GM23338 (cell line): ENCODE data around the gene PRM3.

Experiments used
- CREB1 ChIP-seq: fragments of 250-450 bp; sonication (Bioruptor Pico); IDR thresholded peaks from 2 replicates; pipeline ENCODE4 v1.5.0; 2020; ENCODE audit warnings: low read depth, mild to moderate bottlenecking, moderate library complexity
- EZH2 ChIP-seq: fragments of 200-600 bp; sonication (generic); IDR thresholded peaks from one replicate; pipeline ENCODE4 v1.8.0; 2017; ENCODE audit warnings: antibody characterized with exemption, mild to moderate bottlenecking, low read depth; ENCODE audit not compliant: unreplicated experiment
- EZH2phosphoT487 ChIP-seq: fragments of 200-600 bp; sonication (generic); IDR thresholded peaks from one replicate; pipeline ENCODE4 v1.8.1; 2018; ENCODE audit warnings: antibody characterized with exemption; ENCODE audit not compliant: unreplicated experiment
- JUNB ChIP-seq: IDR thresholded peaks from one replicate; pipeline ENCODE4 v1.6.1; 2016; ENCODE audit warnings: antibody characterized with exemption; ENCODE audit not compliant: unreplicated experiment
- POLR2AphosphoS5 ChIP-seq: IDR thresholded peaks from 2 replicates; pipeline ENCODE4 v1.6.1; 2016; ENCODE audit warnings: antibody characterized with exemption, low read depth
- STAT1 ChIP-seq: IDR thresholded peaks from one replicate; pipeline ENCODE4 v1.6.1; 2016; ENCODE audit warnings: antibody characterized with exemption; ENCODE audit not compliant: unreplicated experiment
- ZNF114 ChIP-seq: fragments of 250-450 bp; sonication (Bioruptor Pico); IDR thresholded peaks from 2 replicates; pipeline ENCODE4 v1.5.0; 2020; ENCODE audit warnings: mild to moderate bottlenecking, moderate library complexity
- ZNF331 ChIP-seq: fragments of 250-450 bp; sonication (Bioruptor Pico); IDR thresholded peaks from 2 replicates; pipeline ENCODE4 v1.5.0; 2020; ENCODE audit warnings: low read depth, mild to moderate bottlenecking, moderate library complexity
- TF ChIP-seq, protein P1 (sequence below), 2 experiments: fragments of 200-600 bp in 1 of 2; sonication (generic) in 1 of 2; conservative IDR thresholded peaks; 2 replicates each; pipeline versions ENCODE4 v1.5.1 to v1.6.1; 2016 to 2017; ENCODE audit warnings: antibody characterized with exemption in 2 of 2, low read depth in 2 of 2, mild to moderate bottlenecking in 2 of 2, moderate library complexity in 1 of 2
- TF ChIP-seq, protein P2 (sequence below): IDR thresholded peaks from one replicate; pipeline ENCODE4 v1.6.1; 2018; ENCODE audit warnings: antibody characterized with exemption; ENCODE audit not compliant: unreplicated experiment
- TF ChIP-seq, protein P3 (sequence below): IDR thresholded peaks from 2 replicates; pipeline ENCODE4 v1.6.1; 2016; ENCODE audit warnings: antibody characterized with exemption
- TF ChIP-seq, protein P4 (sequence below): fragments of 250-450 bp; sonication (Bioruptor Pico); IDR thresholded peaks from 2 replicates; pipeline ENCODE4 v1.5.0; 2020; ENCODE audit warnings: mild to moderate bottlenecking, moderate library complexity

DNA sequence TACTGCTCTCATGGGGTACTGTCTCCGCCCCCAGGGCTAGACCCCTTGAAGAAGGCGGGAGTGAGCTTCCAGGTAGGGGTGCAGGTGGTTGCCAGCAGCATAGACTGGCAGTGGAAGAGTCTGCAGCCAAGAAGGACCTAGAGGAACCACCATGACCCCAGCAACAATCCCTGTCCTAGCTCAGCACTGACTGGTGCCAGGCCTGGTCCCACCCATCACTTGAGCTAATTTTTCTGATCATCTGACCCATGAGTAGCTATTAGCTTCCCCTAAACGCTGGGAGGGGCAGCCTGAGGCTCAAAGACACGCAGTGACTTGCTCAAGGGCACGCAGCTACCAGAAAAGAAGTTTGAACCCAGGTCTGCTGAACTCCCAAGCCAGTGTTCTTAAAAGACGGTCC lies 945 bp downstream of the PRM3 start:
- TF ChIP-seq, protein P1, sequence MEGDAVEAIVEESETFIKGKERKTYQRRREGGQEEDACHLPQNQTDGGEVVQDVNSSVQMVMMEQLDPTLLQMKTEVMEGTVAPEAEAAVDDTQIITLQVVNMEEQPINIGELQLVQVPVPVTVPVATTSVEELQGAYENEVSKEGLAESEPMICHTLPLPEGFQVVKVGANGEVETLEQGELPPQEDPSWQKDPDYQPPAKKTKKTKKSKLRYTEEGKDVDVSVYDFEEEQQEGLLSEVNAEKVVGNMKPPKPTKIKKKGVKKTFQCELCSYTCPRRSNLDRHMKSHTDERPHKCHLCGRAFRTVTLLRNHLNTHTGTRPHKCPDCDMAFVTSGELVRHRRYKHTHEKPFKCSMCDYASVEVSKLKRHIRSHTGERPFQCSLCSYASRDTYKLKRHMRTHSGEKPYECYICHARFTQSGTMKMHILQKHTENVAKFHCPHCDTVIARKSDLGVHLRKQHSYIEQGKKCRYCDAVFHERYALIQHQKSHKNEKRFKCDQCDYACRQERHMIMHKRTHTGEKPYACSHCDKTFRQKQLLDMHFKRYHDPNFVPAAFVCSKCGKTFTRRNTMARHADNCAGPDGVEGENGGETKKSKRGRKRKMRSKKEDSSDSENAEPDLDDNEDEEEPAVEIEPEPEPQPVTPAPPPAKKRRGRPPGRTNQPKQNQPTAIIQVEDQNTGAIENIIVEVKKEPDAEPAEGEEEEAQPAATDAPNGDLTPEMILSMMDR (conservative IDR thresholded peaks at IDR 0.05; ENCODE audit: low read depth in 2 of 2): no peak
- no peak for TF ChIP-seq ZNF114
- TF ChIP-seq EZH2: no peak
- no peak for TF ChIP-seq STAT1
- TF ChIP-seq JUNB: no peak
- TF ChIP-seq CREB1: no peak
- no peak for TF ChIP-seq POLR2AphosphoS5
- TF ChIP-seq EZH2phosphoT487: no peak
- TF ChIP-seq, protein P2, sequence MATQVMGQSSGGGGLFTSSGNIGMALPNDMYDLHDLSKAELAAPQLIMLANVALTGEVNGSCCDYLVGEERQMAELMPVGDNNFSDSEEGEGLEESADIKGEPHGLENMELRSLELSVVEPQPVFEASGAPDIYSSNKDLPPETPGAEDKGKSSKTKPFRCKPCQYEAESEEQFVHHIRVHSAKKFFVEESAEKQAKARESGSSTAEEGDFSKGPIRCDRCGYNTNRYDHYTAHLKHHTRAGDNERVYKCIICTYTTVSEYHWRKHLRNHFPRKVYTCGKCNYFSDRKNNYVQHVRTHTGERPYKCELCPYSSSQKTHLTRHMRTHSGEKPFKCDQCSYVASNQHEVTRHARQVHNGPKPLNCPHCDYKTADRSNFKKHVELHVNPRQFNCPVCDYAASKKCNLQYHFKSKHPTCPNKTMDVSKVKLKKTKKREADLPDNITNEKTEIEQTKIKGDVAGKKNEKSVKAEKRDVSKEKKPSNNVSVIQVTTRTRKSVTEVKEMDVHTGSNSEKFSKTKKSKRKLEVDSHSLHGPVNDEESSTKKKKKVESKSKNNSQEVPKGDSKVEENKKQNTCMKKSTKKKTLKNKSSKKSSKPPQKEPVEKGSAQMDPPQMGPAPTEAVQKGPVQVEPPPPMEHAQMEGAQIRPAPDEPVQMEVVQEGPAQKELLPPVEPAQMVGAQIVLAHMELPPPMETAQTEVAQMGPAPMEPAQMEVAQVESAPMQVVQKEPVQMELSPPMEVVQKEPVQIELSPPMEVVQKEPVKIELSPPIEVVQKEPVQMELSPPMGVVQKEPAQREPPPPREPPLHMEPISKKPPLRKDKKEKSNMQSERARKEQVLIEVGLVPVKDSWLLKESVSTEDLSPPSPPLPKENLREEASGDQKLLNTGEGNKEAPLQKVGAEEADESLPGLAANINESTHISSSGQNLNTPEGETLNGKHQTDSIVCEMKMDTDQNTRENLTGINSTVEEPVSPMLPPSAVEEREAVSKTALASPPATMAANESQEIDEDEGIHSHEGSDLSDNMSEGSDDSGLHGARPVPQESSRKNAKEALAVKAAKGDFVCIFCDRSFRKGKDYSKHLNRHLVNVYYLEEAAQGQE: no peak
- TF ChIP-seq, protein P3, sequence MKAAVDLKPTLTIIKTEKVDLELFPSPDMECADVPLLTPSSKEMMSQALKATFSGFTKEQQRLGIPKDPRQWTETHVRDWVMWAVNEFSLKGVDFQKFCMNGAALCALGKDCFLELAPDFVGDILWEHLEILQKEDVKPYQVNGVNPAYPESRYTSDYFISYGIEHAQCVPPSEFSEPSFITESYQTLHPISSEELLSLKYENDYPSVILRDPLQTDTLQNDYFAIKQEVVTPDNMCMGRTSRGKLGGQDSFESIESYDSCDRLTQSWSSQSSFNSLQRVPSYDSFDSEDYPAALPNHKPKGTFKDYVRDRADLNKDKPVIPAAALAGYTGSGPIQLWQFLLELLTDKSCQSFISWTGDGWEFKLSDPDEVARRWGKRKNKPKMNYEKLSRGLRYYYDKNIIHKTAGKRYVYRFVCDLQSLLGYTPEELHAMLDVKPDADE: no peak
- no peak for TF ChIP-seq ZNF331 (CRISPR knock-in tag)
- TF ChIP-seq, protein P4, sequence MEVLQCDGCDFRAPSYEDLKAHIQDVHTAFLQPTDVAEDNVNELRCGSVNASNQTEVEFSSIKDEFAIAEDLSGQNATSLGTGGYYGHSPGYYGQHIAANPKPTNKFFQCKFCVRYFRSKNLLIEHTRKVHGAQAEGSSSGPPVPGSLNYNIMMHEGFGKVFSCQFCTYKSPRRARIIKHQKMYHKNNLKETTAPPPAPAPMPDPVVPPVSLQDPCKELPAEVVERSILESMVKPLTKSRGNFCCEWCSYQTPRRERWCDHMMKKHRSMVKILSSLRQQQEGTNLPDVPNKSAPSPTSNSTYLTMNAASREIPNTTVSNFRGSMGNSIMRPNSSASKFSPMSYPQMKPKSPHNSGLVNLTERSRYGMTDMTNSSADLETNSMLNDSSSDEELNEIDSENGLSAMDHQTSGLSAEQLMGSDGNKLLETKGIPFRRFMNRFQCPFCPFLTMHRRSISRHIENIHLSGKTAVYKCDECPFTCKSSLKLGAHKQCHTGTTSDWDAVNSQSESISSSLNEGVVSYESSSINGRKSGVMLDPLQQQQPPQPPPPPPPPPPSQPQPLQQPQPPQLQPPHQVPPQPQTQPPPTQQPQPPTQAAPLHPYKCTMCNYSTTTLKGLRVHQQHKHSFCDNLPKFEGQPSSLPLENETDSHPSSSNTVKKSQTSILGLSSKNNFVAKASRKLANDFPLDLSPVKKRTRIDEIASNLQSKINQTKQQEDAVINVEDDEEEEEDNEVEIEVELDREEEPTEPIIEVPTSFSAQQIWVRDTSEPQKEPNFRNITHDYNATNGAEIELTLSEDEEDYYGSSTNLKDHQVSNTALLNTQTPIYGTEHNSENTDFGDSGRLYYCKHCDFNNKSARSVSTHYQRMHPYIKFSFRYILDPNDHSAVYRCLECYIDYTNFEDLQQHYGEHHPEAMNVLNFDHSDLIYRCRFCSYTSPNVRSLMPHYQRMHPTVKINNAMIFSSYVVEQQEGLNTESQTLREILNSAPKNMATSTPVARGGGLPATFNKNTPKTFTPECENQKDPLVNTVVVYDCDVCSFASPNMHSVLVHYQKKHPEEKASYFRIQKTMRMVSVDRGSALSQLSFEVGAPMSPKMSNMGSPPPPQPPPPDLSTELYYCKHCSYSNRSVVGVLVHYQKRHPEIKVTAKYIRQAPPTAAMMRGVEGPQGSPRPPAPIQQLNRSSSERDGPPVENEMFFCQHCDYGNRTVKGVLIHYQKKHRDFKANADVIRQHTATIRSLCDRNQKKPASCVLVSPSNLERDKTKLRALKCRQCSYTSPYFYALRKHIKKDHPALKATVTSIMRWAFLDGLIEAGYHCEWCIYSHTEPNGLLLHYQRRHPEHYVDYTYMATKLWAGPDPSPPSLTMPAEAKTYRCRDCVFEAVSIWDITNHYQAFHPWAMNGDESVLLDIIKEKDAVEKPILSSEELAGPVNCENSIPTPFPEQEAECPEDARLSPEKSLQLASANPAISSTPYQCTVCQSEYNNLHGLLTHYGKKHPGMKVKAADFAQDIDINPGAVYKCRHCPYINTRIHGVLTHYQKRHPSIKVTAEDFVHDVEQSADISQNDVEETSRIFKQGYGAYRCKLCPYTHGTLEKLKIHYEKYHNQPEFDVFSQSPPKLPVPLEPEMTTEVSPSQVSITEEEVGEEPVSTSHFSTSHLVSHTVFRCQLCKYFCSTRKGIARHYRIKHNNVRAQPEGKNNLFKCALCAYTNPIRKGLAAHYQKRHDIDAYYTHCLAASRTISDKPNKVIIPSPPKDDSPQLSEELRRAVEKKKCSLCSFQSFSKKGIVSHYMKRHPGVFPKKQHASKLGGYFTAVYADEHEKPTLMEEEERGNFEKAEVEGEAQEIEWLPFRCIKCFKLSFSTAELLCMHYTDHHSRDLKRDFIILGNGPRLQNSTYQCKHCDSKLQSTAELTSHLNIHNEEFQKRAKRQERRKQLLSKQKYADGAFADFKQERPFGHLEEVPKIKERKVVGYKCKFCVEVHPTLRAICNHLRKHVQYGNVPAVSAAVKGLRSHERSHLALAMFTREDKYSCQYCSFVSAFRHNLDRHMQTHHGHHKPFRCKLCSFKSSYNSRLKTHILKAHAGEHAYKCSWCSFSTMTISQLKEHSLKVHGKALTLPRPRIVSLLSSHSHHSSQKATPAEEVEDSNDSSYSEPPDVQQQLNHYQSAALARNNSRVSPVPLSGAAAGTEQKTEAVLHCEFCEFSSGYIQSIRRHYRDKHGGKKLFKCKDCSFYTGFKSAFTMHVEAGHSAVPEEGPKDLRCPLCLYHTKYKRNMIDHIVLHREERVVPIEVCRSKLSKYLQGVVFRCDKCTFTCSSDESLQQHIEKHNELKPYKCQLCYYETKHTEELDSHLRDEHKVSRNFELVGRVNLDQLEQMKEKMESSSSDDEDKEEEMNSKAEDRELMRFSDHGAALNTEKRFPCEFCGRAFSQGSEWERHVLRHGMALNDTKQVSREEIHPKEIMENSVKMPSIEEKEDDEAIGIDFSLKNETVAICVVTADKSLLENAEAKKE (CRISPR knock-in tag): no peak
